GM19467 (cell line): ENCODE measurements around the gene MYL5.
"Not testable (repeated sequence)": the region's sequence is repeated elsewhere in the genome, so short reads cannot be mapped to it uniquely, and the experiment has no call there.

Experiments
- ATAC-seq: cut with Tn5 transposase; IDR thresholded peaks from one replicate; pipeline ENCODE4 v1.9.1; 2021; ENCODE audit warnings: mild to moderate bottlenecking, moderate library complexity; ENCODE audit not compliant: unreplicated experiment

Gene MYL5

DNA sequence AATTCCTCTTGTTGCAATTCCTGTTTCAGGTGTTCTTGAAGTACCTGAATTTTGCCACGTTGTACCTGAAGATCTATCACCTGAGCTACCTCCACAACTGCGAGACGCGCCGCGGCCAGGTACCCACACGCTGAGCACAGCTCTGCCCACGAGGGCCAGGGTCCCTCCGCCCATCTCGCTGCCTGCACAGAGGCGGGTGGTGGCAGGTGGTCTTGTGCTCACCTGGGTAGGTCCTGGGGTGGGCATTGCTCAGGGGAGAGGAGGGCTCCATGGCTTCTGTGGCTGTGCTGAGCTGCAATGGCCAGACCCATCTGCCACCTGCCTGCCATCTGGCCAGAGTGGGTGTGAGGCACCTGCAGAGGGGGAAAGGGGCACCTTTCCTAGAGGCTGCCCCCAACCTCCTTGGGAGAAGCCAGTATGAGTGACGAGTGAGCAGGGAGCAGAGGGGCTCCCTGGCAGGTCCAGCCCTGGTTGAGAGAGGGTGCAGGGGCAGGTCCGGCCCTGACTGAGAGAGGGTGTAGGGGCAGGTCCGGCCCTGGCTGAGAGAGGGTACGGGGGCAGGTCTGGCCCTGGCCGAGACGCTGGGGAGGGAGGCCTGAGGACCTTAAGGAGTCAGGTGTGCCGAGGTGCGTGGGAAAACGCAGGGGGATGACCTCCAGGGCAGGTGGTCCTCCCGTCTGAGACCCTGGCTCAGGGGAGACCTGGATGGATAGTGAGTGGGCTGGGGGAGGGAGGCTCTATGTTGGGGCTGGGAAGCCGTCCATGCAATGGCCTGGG, 38.3 kb upstream of the MYL5 start:
- ATAC-seq: no peak

DNA sequence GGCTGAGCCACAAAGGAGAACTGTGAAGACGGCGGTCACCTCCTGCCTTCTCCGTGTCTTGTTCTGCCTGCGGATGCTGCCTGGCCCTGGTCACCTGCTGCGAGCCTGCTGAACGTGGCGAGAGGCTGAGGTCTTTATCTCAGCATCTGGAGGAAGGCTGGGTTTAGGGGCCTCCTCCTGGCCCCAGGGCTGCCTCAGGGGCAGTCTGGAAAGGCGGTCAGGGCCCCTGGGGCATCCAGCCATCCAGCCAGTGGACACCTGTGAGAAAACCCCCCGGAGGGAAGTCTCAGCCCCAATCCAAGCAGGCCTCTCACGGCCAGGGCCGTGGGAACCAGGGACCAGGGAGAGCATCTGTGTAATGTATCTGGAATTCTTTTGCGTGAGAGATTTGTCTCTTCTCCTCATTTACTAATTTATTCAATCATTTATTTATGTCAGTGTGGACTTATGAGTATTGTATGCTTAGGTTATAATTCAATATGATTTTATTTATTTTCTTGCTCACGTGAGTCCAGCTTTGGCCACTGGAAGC, 37.6 kb upstream of the MYL5 start:
- no peak for ATAC-seq

DNA sequence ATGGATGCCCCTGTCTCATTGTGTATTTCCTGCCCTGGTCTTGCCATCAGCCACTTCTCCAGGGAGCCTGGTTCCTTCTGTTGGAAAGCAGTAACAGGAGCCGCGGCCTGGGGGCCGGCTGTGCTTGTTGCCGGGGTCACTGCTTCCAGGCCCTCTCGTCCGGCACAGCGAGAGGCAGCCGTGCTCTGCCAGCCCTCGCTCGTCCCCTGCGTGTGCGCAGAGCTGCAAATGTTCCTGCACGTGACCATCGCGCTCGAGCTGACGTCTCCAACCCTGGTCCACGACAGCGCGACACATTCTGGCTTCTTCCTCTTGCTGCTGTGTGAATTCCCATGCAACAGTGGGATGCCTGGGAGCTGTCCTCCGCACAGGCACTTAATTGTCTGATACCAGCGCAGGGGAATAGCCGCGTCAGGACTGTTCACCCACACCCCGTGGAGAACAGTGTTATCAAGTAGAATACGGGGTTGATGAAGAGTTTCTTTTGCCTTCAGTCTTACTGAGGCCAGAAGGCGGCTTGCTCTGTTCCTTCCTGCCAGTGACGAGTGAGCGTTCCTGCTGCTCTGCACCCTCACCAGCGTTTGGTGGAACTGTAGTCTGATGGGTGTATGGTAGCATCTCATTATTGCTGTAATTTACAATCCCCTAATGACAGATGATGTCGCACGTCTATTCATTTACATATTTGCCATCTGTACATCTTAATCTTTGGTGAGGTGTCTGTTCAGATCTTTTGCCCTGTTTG, 36.6 kb upstream of the MYL5 start:
- ATAC-seq: no peak

DNA sequence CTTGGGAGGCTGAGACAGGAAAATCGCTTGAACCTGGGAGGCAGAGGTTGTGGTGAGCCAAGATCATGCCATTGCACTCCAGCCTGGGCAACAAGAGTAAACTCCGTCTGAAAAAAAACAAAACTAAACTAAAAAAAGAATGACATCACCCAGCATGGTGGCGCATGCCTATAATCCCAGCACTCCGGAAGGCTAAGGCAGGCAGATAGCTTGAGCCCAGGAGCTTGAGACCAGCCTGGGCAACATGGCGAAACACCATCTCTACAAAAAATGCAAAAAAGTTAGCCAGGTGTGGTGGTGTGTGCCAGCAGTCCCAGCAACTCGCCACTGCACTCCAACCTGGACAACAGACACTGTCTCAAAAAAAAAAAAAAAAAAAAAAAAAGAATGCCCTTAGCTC, 32.0 kb upstream of the MYL5 start:
- not testable (repeated sequence) for ATAC-seq

DNA sequence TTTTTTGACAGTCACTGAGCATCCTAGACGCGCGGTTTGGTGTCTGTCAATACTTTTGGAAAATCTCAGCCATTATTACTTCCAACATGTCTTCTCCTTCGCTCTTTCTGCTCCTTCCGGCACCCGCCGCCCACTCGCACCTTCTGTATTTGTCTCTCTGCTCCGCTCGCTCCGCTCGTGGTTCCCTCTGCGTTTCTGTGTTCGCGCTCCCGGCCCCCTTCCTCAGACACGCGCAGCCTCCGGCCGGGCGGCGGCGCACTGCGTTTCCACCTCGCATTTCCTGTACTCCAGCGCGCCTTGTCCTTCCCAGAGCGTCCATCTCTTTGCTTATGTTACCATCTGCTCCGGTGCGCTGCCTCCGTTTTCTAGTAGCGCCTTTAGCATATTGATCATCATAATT, 27.9 kb upstream of the MYL5 start:
- ATAC-seq: no peak

DNA sequence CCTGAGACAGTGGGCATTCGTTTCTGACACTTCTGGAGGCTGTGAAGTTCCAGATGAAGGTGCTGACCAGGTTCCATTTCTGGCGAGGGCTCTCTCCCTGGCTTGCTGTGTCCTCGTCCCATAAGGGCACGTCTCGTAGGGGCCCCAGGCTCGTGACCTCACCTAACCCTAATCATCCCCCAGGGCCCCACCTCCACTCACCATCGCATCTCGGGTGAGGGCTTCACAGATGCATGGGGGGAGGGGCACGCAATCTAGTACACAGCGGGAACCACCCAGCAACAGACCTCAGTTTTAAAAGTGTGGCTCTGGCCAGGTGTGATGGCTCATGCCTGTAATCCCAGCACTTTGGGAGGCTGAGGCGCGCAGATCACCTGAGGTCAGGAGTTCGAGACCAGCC, 26.9 kb upstream of the MYL5 start:
- ATAC-seq: no peak

DNA sequence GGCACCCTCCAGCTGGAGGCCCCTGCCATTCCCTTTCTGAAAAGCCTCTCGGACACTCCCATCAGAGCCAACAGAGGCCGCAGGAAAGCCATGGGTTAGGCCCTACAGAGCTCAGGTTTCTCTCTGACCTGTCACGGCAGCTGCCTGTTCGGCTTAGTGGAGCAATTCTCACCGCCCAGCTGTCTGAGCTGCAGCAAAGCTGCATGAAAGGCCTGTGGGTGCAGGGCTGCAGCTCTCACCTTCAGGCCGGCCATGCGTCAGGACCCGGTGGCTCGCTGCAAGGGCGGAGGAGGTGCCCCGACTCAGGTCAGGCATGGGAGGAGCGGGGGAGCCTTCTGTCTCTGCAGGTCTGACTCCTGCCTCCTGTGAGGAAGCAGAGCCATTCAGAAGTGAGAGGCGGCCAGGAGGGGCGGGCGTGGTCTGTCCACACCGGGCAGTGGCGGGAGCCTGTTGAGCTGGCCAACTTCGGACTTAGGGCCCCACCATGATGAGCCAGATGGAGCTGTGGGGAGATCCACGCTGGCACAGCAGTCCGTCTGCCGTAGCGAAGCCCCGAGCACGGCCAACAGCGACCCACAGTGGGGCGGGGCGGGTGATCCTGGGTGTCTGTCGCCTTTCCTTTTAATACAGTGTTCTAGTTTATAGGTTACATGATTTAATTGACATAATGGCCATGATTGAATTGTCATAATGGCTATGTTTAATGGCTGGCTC, 25.6 kb upstream of the MYL5 start:
- ATAC-seq: no peak

DNA sequence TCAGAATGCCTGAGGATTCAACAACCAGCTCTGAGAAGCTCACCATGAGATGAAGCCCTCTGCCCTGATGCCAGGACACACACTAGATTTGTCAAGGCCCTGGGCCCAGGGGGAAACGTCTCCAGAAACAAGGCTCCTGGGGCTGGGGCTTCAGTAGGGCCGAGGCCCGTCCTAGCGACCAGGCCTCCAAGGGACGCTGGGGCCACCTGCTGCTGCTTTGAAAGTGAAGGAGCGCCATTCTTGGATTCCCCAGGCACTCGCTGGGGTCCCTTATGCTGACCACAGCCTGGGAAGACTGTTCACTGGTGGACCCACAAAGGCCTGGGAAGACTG, 25.1 kb upstream of the MYL5 start:
- ATAC-seq: no peak

DNA sequence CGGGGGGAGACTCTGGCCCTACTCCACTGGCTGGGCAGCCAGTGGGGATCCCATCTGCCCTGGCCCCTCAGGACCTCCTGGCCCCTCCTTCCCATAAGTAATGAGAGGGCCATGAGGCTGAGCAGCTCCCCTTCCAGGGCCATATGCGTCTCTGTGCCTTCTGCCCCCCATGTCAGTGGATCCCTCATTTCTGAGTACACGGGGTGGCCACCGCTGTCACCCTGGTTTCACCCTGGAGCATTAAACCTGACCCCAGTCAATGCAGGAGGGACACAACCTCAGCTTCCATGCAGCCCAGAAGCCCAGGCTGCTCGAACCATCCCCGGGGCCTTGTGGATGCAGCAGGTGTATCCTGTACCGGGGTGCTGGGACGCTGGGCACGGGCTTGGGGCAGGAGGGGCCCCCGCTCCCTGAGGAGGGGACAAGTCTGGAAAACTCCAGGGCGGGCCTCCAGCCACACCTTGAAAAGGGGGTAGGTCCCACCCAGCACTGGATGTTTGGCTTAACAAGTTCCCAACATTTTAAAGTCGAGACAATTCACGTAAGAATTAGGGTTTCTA, 24.5 kb upstream of the MYL5 start:
- no peak for ATAC-seq

DNA sequence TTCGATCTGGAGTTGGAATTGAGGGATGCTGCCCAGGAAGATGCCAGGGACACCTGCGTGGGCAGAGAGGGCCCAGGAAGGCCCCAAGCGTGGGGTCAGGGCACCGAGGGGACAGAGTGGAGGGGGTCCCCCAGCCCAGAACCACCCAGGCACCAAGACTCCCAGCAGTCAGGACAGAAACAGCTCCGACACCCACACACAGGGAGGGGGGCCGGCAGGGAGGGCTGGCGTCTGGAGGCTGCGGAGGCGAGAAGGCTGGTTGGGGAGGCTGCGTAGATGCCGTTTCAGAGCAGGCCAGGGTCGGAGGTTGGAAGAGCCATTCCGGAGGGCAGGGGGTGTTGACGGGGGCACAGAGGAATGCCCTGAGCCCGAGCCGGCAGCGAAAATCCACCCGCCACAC, 23.9 kb upstream of the MYL5 start:
- ATAC-seq: no peak

DNA sequence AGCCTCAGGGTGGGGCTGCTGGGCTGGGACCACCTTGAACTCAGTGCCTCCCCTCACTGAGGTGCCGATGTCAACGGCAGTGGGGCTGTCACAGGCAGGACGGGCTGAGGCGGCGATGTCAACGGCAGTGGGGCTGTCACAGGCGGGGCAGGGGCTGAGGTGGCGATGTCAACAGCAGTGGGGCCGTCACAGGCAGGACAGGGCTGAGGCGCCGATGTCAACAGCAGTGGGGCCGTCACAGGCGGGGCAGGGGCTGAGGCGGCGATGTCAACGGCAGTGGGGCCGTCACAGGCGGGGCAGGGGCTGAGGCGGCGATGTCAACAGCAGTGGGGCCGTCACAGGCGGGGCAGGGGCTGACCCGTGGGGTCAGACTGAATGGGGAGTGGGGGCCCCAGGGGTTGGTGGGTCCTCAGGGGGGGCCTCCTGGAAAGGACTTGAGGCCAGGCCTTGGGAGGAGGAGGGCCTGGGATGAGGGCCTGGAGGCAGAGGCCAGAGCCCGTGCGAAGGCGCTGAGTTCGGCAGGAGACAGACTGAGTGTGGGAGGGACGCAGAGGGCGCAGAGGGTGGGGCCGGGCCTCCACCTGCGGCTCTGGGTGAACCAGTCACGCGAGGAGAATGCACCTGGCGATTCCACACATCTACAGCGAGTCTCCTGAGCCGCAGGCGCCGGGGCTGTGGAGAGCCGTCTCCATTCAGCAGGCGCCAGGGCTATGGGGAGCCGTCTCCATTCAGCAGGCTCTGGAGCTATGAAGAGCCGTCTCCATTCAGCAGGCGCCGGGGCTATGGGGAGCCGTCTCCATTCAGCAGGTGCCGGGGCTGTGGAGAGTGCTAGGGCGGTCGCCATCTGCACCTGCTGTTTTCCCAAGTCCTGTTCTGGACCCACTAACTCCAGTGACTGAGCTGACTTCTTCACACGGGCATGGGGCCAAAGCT, 23.1 kb upstream of the MYL5 start:
- ATAC-seq: no peak

DNA sequence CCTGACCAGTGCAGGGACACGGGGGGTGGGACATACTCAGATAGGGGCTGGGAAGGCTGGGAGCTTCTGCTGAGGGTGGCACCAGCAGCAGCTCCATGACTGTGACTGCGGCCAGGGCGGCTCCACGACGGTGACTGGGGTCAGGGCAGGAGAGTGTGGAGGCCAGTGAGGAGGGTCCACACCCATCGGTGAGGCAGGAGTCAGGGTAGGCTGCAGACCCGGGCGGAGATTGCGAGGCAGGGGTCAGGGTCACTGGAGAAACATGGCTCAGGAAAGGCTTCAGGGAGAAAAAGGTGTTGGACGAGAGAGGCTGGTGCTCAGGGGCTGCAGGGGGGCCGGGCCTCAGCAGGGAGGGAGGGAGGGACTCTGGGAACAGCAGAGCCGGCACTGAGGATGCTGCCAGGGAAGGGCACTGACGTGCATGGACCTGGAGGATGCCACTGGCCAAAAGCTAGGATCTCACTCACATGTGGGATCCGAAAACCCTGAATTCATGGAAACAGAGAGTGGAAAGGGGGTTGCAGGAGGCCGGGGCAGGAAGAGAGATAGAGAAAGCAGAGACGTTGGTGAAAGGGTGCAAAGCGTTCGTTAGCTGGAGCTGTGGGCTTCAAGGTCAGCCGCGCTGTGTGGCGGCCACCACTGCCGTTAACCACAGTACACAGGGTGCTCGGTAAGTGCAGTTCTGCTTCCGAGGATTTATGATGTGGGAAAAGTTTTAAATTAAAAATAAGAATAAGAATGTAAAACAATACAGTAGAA, 22.3 kb upstream of the MYL5 start:
- ATAC-seq: no peak

DNA sequence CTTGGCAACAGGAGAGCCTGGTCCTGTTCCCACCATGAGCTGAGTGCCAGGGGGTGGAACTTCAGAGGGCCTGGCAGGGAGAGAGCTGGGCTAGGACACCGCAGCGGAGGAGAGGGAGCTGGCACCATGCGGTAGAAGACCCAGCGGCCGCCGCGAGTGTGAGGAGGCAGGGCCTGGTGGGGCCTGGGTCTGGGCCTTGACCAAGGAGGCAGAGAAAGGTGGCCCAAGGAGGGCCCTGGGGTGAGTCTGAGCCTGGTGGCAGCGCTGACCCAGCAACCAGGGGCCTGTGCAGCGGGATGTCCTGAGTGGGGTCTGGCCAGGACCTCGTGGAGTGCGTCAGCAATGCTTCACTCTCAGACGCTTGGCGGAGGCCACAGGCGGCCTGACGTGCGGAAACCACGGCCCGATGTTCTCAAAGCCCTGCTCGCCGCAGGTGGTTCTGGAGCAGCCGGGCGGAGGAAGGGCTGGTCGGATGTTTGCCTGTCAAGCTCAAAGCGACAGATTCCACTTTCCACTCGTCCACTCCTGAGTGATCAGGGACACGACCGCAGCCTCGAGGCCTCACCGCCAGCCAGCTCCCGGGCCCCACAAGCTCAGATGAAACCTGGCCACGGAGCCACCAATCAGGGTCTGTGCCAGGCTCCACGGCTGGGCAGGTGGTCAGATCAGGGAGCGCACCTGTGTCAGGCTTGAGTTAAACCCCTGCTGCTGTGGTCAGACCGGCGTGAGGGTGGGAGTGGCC, 21.1 kb upstream of the MYL5 start:
- no peak for ATAC-seq

DNA sequence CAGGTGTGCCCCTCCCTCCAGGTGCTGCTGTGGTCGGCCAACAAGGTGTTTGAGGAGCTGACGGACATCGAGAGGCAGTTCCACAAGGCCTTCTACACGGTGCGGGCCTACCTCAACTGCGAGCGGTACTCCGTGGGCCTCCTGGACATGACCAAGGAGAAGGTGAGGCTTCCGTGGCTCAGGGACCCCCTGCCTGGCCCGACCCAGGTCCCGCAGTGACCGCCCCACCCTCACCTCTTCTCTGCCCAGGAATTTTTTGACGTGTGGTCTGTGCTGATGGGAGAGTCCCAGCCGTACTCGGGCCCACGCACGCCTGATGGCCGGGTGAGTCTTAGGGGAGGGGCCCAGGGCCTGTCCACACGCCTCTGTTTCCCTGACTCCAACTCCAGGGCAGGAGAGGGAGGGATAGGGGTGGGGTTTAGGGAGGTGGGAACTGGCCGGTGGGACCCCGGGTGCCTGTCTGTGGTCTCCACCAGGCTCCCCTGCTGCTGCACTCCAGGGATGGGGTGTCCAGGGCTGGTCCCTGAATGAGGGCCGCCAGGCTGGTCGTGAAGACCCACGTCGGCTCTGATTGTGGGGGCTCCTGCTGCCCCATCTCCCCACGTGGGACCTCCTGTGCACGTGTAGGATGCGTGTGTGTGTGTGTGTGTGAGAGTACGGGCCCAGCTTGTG, 20.4 kb upstream of the MYL5 start:
- no peak for ATAC-seq

DNA sequence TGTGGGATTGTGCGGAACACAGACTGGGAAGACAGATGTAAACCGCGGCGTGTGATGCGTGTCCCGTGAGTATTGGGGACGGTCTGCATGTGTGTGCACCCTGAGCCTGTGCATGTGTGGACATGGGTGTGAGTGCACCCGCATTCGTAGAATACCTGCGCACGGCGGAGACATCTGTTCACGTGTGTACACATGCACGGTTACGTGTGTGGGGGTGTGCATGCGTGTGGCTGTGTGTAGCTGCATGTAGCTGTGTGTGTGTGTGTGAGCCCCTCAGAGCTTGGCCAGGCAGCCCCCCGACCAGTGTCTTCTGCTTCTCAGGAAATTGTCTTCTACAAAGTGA, 19.9 kb upstream of the MYL5 start:
- ATAC-seq: no peak

DNA sequence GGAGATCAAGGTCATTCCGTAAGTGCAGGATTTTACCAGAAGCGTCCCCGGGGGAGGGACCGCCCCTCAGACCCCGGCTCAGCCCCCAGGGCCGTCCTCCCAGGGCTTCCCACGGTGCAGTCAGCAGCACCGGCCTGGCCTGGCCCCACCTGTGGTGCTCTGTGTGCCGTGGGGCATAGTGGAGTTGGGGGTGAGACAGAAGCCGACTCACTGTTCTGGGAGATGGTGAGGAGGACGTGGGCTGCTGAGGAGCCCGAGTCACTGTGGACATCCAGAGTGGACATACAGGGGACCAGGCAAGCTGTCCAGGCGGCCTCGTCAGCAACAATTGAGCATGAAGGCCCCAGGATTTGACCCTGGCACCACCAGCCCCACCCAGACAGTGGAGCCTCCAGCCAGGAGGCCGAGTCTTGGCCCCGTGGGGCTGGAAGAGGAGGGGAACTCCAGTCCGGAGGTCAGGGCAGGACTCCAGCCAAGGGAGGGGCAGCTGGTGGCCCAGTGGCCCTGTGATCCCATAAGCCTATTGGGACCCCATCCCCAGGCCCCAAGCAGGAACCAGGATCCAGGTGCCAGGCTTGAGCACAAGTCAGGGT, 19.4 kb upstream of the MYL5 start:
- ATAC-seq: no peak

DNA sequence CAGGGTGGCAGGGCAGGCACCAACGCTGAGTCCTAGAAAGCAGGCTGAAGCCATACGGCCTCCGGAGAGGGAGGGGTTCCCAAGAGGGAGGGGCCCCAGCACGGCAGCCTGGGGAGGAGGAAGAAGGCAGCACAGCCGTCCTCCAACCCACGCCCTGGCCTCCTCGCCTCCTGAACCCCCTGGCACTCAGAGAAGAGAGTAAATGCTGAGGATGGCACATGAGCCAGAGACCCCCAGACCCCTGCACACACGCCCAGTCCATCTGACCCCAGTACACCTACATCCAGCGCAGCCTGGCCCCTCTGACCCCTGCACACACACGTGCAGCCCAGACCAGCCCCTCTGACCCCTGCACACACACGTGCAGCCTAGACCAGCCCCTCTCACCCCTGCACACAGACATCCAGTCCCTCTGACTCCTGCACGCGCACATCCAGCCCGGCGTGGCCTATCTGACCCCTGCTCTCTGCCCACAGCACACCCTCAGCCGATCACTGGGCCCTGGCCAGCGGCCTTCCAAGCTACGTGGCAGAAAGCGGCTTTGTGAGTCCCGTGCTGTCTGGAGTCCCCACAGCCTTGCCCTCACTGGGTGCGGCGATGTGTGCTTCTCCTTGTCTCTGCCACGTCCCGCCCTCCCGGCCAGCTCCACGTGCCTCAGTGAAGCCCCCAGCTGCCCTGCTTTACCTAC, 18.7 kb upstream of the MYL5 start:
- ATAC-seq: no peak
